H1 (cell line): Measurements from ENCODE around the gene HLX. TPM values are rescaled to one million over a fixed set of nuclear protein-coding genes. Genes with fewer than 3 reads are reported as not detected.

Experiments
- CTCF ChIA-PET: fragments of 300-600 bp; sonication (Branson Sonifier 250); formaldehyde crosslinking; loops from one replicate; lab custom pipeline; 2021; ENCODE audit not compliant: partially characterized antibody; lab: Charles Lee
- POLR2A ChIA-PET: fragments of 300-600 bp; sonication (Branson Sonifier 250); formaldehyde crosslinking; loops from one replicate; lab custom pipeline; 2021; ENCODE audit warnings: inconsistent platforms; ENCODE audit not compliant: partially characterized antibody; lab: Charles Lee
- DNase-seq, 2 experiments: peaks; one replicate each; pipeline versions ENCODE4 v3.0.0 to v3.0.0-alpha.2; 2010 to 2022; ENCODE audit warnings: low spot score in 2 of 2, low read depth in 1 of 2, mixed read lengths in 1 of 2
- FAIRE-seq: peaks from 2 replicates; lab custom pipeline; 2011; peaks lifted over from hg19 to GRCh38; lab: Jason Lieb, UNC
- H2AFZ ChIP-seq: 2 replicates; pipeline ENCODE4 v1.8.1; 2012; ENCODE audit warnings: low read length, inconsistent platforms
- H2AK5ac ChIP-seq: 2 replicates; pipeline ENCODE4 v1.6.1; 2013; ENCODE audit warnings: low read depth, low read length
- H2BK120ac ChIP-seq: replicated peaks from 2 replicates; pipeline ENCODE3; 2013; ENCODE audit warnings: low read depth, low read length, inconsistent platforms
- H2BK12ac ChIP-seq: 2 replicates; pipeline ENCODE4 v1.6.1; 2013; ENCODE audit warnings: low read depth, low read length
- H2BK15ac ChIP-seq: 2 replicates; pipeline ENCODE4 v1.6.1; 2013; ENCODE audit warnings: low read length
- H2BK20ac ChIP-seq: 2 replicates; pipeline ENCODE4 v1.6.1; 2013; ENCODE audit warnings: low read length
- H2BK5ac ChIP-seq: 2 replicates; pipeline ENCODE4 v1.6.1; 2013; ENCODE audit warnings: low read depth, low read length
- H3K14ac ChIP-seq: 2 replicates; pipeline ENCODE4 v1.6.1; 2013; ENCODE audit warnings: inconsistent platforms; ENCODE audit not compliant: insufficient read length
- H3K18ac ChIP-seq: 2 replicates; pipeline ENCODE4 v1.6.1; 2013; ENCODE audit warnings: low read length; ENCODE audit errors: extremely low read depth
- H3K23ac ChIP-seq: 2 replicates; pipeline ENCODE4 v1.6.1; 2013; ENCODE audit warnings: inconsistent platforms; ENCODE audit not compliant: insufficient read length
- H3K23me2 ChIP-seq: 2 replicates; pipeline ENCODE4 v1.6.1; 2013; ENCODE audit warnings: low read depth, low read length
- H3K27ac ChIP-seq: 2 replicates; pipeline ENCODE4 v1.6.1; 2011; ENCODE audit warnings: low read depth, low read length, inconsistent platforms
- H3K27me3 ChIP-seq, 4 experiments: replicated peaks in 1 of 4; 1 replicate in 1 of 4; 2 replicates in 3 of 4; pipeline versions ENCODE4 v1.6.1 to v1.8.1; 2011 to 2013; ENCODE audit warnings: low read length in 3 of 4, mild to moderate bottlenecking in 3 of 4, inconsistent platforms in 2 of 4, mixed read lengths in 2 of 4, moderate library complexity in 1 of 4; ENCODE audit not compliant: control insufficient read depth in 3 of 4, insufficient read depth in 3 of 4; ENCODE audit errors: extremely low read depth in 1 of 4
- H3K36me3 ChIP-seq, 4 experiments: 2 replicates each; pipeline versions ENCODE4 v1.6.1 to v1.8.1; 2011 to 2013; ENCODE audit warnings: mild to moderate bottlenecking in 4 of 4, low read length in 3 of 4, moderate library complexity in 2 of 4, control low read depth in 1 of 4, inconsistent platforms in 1 of 4; ENCODE audit not compliant: insufficient read depth in 4 of 4, control insufficient read depth in 2 of 4
- H3K4ac ChIP-seq: replicated peaks from 2 replicates; pipeline ENCODE3; 2013; ENCODE audit warnings: low read length, low read depth, mixed read lengths, inconsistent platforms; ENCODE audit not compliant: insufficient read length
- H3K4me1 ChIP-seq, 4 experiments: replicated peaks in 1 of 4; 1 replicate in 1 of 4; 2 replicates in 3 of 4; pipeline versions ENCODE4 v1.6.1 to v1.8.1; 2011 to 2013; ENCODE audit warnings: low read length in 3 of 4, inconsistent platforms in 2 of 4, mixed read lengths in 1 of 4; ENCODE audit not compliant: insufficient read depth in 4 of 4, control insufficient read depth in 3 of 4
- H3K4me2 ChIP-seq, 2 experiments: 2 replicates each; pipeline versions ENCODE4 v1.6.1 to v1.8.1; 2011 to 2013; ENCODE audit warnings: low read depth in 2 of 2, low read length in 2 of 2, control low read depth in 1 of 2, inconsistent platforms in 1 of 2, mild to moderate bottlenecking in 1 of 2; ENCODE audit not compliant: insufficient read depth in 1 of 2
- H3K4me3 ChIP-seq, 4 experiments: fragments of 200-600, 300-600 bp in 1 of 4; sonication (generic), shearing (Covaris generic), sonication (Bioruptor Twin) in 1 of 4; 2 replicates each; pipeline versions ENCODE4 v1.5.1 to v1.8.1; 2011 to 2016; ENCODE audit warnings: low read length in 4 of 4, low read depth in 3 of 4, control low read depth in 2 of 4, inconsistent platforms in 2 of 4, mild to moderate bottlenecking in 2 of 4, mixed read lengths in 1 of 4, moderate library complexity in 1 of 4; ENCODE audit not compliant: insufficient read depth in 2 of 4; ENCODE audit errors: extremely low read depth in 1 of 4
- H3K56ac ChIP-seq: replicated peaks from 2 replicates; pipeline ENCODE3; 2013; ENCODE audit warnings: low read depth, mild to moderate bottlenecking, mixed read lengths, low read length, inconsistent platforms; ENCODE audit not compliant: insufficient read length
- H3K79me1 ChIP-seq: 2 replicates; pipeline ENCODE4 v1.6.1; 2013; ENCODE audit warnings: low read depth, low read length, control low read depth
- H3K79me2 ChIP-seq, 2 experiments: 2 replicates each; pipeline versions ENCODE4 v1.6.1 to v1.8.1; 2012 to 2013; ENCODE audit warnings: low read length in 2 of 2, mild to moderate bottlenecking in 2 of 2, inconsistent platforms in 1 of 2; ENCODE audit not compliant: insufficient read depth in 2 of 2, control insufficient read depth in 1 of 2
- H3K9ac ChIP-seq, 4 experiments: replicated peaks in 1 of 4; 1 replicate in 1 of 4; 2 replicates in 3 of 4; pipeline versions ENCODE4 v1.6.1 to v1.8.1; 2011 to 2013; ENCODE audit warnings: low read depth in 3 of 4, low read length in 3 of 4, control low read depth in 2 of 4, mild to moderate bottlenecking in 2 of 4, moderate library complexity in 2 of 4, inconsistent platforms in 1 of 4; ENCODE audit errors: extremely low read depth in 1 of 4
- H3K9me3 ChIP-seq, 2 experiments: 2 replicates each; pipeline versions ENCODE4 v1.6.1 to v1.8.1; 2012 to 2013; ENCODE audit warnings: mild to moderate bottlenecking in 2 of 2, moderate library complexity in 2 of 2, control low read depth in 1 of 2, inconsistent platforms in 1 of 2, low read depth in 1 of 2, low read length in 1 of 2, mixed read lengths in 1 of 2; ENCODE audit not compliant: insufficient read depth in 2 of 2
- H4K20me1 ChIP-seq, 2 experiments: replicated peaks in 1 of 2; 2 replicates each; pipeline versions ENCODE3 to v1.8.1; 2011 to 2013; ENCODE audit warnings: inconsistent platforms in 2 of 2, low read length in 2 of 2, mild to moderate bottlenecking in 1 of 2; ENCODE audit not compliant: insufficient read depth in 2 of 2, control insufficient read depth in 1 of 2
- H4K5ac ChIP-seq: 2 replicates; pipeline ENCODE4 v1.6.1; 2013; ENCODE audit warnings: low read length, low read depth, mixed read lengths, inconsistent platforms; ENCODE audit not compliant: insufficient read length
- H4K8ac ChIP-seq: 2 replicates; pipeline ENCODE4 v1.8.0; 2013; ENCODE audit warnings: mild to moderate bottlenecking, moderate library complexity, low read length, inconsistent platforms; ENCODE audit not compliant: insufficient read depth; ENCODE audit errors: extremely low read depth
- H4K91ac ChIP-seq: replicated peaks from 2 replicates; pipeline ENCODE3; 2013; ENCODE audit warnings: low read length, mixed read lengths, inconsistent platforms; ENCODE audit not compliant: insufficient read length
- YY1 ChIP-seq: IDR thresholded peaks from 2 replicates; pipeline ENCODE4 v1.6.1; 2011; ENCODE audit warnings: low read depth, mild to moderate bottlenecking, low read length
- WGBS, 2 experiments: shearing (Covaris generic) in 1 of 2; methylation state at CpG; one replicate each; pipeline versions ENCODE4 v1.1.6 to v1.1.7; 2013 to 2015; ENCODE audit warnings: low lambda C conversion rate in 2 of 2, mixed read lengths in 2 of 2, inconsistent platforms in 1 of 2, low coverage in 1 of 2, missing lambda C conversion rate in 1 of 2; ENCODE audit not compliant: insufficient replicate concordance in 2 of 2, insufficient coverage in 1 of 2, insufficient read length in 1 of 2; ENCODE audit errors: extremely low coverage in 1 of 2, missing lambda C conversion rate in 1 of 2; 5-methylcytosine and 5-hydroxymethylcytosine counted together
- polyA plus RNA-seq, 7 experiments: library from polyadenylated mRNA; depleted of rRNA in 3 of 7; stranded (reverse) in 5 of 7; unstranded in 2 of 7; fragments of >200 nt in 5 of 7; fragments of 200-250 nt in 2 of 7; gene quantifications; 1 replicate in 5 of 7; 2 replicates in 1 of 7; 4 replicates in 1 of 7; pipeline versions ENCODE4 v1.2.1 to v1.2.3, GENCODE V29; 2011 to 2013; ENCODE audit warnings: missing spikeins in 2 of 7, mixed read lengths in 2 of 7
- total RNA-seq: library from RNA; stranded (reverse); fragmentation: NEBNext Ultra II Directional; extraction: Animal tissue kit (Norgen Biotek cat#: 25700); gene quantifications from 2 replicates; pipeline ENCODE4 v1.2.1, GENCODE V29; 2021

HLX gene
- total and polyA plus RNA-seq, 2 of the 8 experiments (the other 6 are each of a cell fraction or from before 2014, with no cell fraction given), result 0.11 to 0.30 TPM

DNA sequence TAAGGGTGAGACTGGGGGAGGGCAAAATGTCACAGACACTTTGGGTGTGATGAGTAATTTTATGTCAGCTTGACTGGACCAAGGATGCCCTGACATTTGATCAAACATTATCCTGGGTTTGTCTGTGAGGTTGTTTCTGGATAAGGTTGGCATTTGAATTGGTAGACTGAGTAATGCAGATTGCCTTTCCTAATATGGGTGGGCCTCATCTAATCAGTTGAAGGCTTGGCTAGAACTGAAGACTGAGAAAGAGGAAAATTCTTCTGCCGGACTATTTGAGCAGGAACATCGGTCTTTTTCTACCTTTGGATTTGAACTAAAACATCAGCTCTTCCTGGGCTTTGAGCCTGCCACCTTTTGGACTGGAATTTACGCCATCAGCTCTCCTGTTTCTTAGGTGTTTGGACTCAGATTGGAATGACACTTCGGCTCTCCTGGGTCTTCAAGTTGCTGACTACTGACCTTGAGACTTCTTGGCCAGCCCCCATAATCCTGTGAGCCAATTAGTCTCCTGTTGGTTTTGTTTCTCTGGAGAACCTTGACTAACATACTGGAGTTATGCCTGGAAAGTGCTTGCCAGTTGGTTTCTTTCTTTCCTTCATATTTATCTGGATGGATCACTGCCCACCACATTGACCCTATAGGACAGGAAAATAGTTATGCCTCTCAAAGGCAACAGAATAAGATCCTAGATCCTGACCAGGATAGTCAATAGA lies 44.9 kb upstream of the HLX start:
- H3K79me2 ChIP-seq, result no peaks in the 10 kb centered on the region
- H3K4me3 ChIP-seq, result no peak overlapping the region
- no peak overlapping the region for H3K4ac ChIP-seq
- no peak overlapping the region for H2BK12ac ChIP-seq
- no peak overlapping the region for H3K4me2 ChIP-seq
- H4K8ac ChIP-seq, result no peak overlapping the region
- H4K91ac ChIP-seq, result no peak overlapping the region
- no peak overlapping the region for H2BK15ac ChIP-seq
- H3K36me3 ChIP-seq, result no peaks in the 10 kb centered on the region
- H2BK20ac ChIP-seq, result no peak overlapping the region
- DNase-seq, result no peak
- no peak overlapping the region for H3K18ac ChIP-seq
- no peaks in the 10 kb centered on the region for H4K20me1 ChIP-seq
- POLR2A ChIA-PET, result no interaction called here
- no peak overlapping the region for H2AK5ac ChIP-seq
- FAIRE-seq, result no peak
- H3K4me1 ChIP-seq, result no peaks in the 10 kb centered on the region
- CTCF ChIA-PET, result interaction anchor here (1.0 kb wide), 1 partner anchor 31 kb away, joined by 3 read pairs; no protein-coding TSS in a partner anchor
- H3K27me3 ChIP-seq, result no peaks in the 10 kb centered on the region; a peak in 1 of 7 replicates
- WGBS, 2 experiments, result 84% methylated on average over 4 of the region's 4 CpGs; no CpG with 5 or more reads in 1 of the 2 experiments
- H2BK120ac ChIP-seq, result no peak overlapping the region
- no peak overlapping the region for H3K14ac ChIP-seq
- no peak overlapping the region for H3K56ac ChIP-seq
- H3K23ac ChIP-seq, result no peak overlapping the region
- H3K27ac ChIP-seq, result no peak overlapping the region
- H2BK5ac ChIP-seq, result no peak overlapping the region
- no peaks in the 10 kb centered on the region for H3K79me1 ChIP-seq
- no peaks in the 10 kb centered on the region for H3K9me3 ChIP-seq
- H4K5ac ChIP-seq, result no peak overlapping the region
- H2AFZ ChIP-seq, result no peak overlapping the region
- no peak for TF ChIP-seq YY1
- no peaks in the 10 kb centered on the region for H3K23me2 ChIP-seq
- H3K9ac ChIP-seq, result no peak overlapping the region
